WERI-Rb-1 (cell line): ENCODE results near the gene LMX1B.

ENCODE experiments used
- DNase-seq: peaks from one replicate; pipeline ENCODE4 v3.0.0-alpha.2; 2020
- H3K27ac ChIP-seq: fragments of 250-450 bp; sonication (Bioruptor Pico); 2 replicates; pipeline ENCODE4 v1.5.1; 2020; ENCODE audit warnings: mild to moderate bottlenecking, moderate library complexity
- H3K27me3 ChIP-seq: fragments of 250-450 bp; sonication (Bioruptor Pico); 2 replicates; pipeline ENCODE4 v1.5.1; 2021; ENCODE audit warnings: mild to moderate bottlenecking, low read depth, moderate library complexity; ENCODE audit not compliant: insufficient read depth, severe bottlenecking
- H3K36me3 ChIP-seq: fragments of 250-450 bp; sonication (Bioruptor Pico); 2 replicates; pipeline ENCODE4 v1.5.1; 2020; ENCODE audit warnings: mild to moderate bottlenecking, moderate library complexity
- H3K4me3 ChIP-seq: 2 replicates; pipeline ENCODE4 v1.5.1; 2011; ENCODE audit warnings: low read depth, mild to moderate bottlenecking, control low read depth, low read length
- H3K9me3 ChIP-seq: fragments of 250-450 bp; sonication (Bioruptor Pico); 2 replicates; pipeline ENCODE4 v1.5.1; 2021; ENCODE audit warnings: mild to moderate bottlenecking, moderate library complexity; ENCODE audit not compliant: severe bottlenecking
- CTCF ChIP-seq: IDR thresholded peaks from 2 replicates; pipeline ENCODE4 v1.5.1; 2011; ENCODE audit warnings: low read depth, mild to moderate bottlenecking, control low read depth, inconsistent platforms, low read length

Gene LMX1B

GRCh38 chr9:126678989-126679388 is 65.3 kb downstream of the LMX1B start:
- H3K27ac ChIP-seq = no peak overlapping the region
- TF ChIP-seq CTCF = peak; percentile 35
- H3K9me3 ChIP-seq = no peaks in the 10 kb centered on the region
- peaks cover 16% of the 10 kb centered on the region for H3K27me3 ChIP-seq
- no peak for DNase-seq
- H3K4me3 ChIP-seq = no peak overlapping the region
- H3K36me3 ChIP-seq = no peaks in the 10 kb centered on the region

GRCh38 chr9:126681336-126681735 is 67.6 kb downstream of the LMX1B start:
- Histone ChIP-seq H3K9me3 (no peaks in the 10 kb centered on the region), H3K4me3 (no peak overlapping the region), H3K27me3 (peaks cover 29% of the 10 kb centered on the region), H3K36me3 (no peaks in the 10 kb centered on the region), H3K27ac (no peak overlapping the region)
- DNase-seq = no peak
- no peak for TF ChIP-seq CTCF

GRCh38 chr9:126682113-126682810 is 68.5 kb downstream of the LMX1B start:
- H3K9me3 ChIP-seq = no peaks in the 10 kb centered on the region
- peaks cover 32% of the 10 kb centered on the region for H3K27me3 ChIP-seq
- no peak for DNase-seq
- no peak for TF ChIP-seq CTCF
- no peaks in the 10 kb centered on the region for H3K36me3 ChIP-seq
- no peak overlapping the region for H3K27ac ChIP-seq
- H3K4me3 ChIP-seq = no peak overlapping the region

DNA sequence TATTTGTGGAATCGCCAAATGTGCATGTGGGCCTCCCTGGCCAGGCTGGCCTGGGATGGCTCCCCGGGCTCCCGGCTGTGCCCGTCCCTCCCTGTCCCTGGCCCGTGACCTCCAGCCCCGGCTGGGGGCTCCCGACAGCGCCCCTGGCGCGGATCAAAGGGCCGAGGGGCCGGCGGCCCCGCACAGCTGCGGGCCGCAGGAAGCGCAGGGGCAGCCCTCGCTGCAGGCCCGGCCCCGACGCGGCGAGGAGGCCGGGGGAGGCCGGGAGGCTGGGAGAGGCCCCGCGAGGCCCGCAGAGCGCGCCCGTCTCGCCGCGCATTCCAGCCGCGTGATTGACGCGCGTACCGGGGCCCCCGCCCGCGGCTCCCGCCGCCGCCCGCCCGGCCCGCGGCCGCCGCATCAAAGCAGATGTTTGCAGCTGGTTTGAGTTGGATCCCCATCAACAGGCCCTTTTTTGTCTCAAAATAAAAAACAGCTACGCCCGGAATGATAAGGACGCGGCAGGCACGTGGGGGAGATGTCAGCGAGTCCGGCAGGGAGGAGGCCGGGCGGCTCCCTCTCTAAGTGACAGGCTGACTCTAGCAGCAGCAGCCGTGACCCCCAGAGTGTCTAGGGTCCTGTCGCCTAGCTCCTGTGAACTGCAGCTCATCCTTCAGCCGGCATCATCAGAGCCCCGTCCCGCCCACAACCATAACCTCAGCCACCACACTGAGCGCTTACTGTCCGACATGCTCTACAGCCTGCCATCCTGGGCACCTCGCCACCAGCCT is 69.4 kb downstream of the LMX1B start:
- no peak for DNase-seq
- Histone ChIP-seq H3K36me3 (no peaks in the 10 kb centered on the region), H3K27ac (no peak overlapping the region), H3K4me3 (no peak overlapping the region), H3K27me3 (peaks cover 39% of the 10 kb centered on the region), H3K9me3 (no peaks in the 10 kb centered on the region)
- no peak for TF ChIP-seq CTCF

DNA sequence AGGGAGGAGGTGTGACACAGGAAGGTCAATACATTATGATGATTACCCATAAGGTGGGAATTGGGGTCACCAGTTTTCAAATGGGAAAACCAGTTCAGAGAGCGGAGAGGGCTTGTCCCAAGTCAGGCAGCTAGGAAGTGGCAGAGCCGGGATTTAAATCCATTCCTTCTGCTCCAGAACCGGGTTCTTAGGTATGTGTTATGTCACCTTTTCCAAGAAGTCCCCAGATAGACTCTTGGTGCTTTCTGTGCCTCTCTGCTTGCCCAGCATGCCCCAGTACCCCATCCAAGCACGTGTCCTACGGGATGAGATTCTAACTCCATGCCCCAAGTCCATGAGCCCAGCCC is 69.9 kb downstream of the LMX1B start:
- Histone ChIP-seq H3K27me3 (peaks cover 39% of the 10 kb centered on the region), H3K36me3 (no peaks in the 10 kb centered on the region), H3K9me3 (no peaks in the 10 kb centered on the region), H3K27ac (no peak overlapping the region), H3K4me3 (no peak overlapping the region)
- DNase-seq = no peak
- TF ChIP-seq CTCF = no peak
